ENCODE data around the gene OR13J1.

OR13J1 gene

GRCh38 chr9:35907711-35908503, 37.7 kb upstream of the OR13J1 start:
- H2AFZ ChIP-seq (ENCODE audit: low read depth, low read length, severe bottlenecking) = no peak overlapping the region
- H3K4me2 ChIP-seq (ENCODE audit: low read depth, low read length, poor library complexity, severe bottlenecking) = no peak overlapping the region
- no peaks in the 10 kb centered on the region for H3K79me2 ChIP-seq (ENCODE audit: insufficient read depth, low read length)
- no peak overlapping the region for H3K27ac ChIP-seq (ENCODE audit: low read depth, low read length)
- no peaks in the 10 kb centered on the region for H3K36me3 ChIP-seq (ENCODE audit: low read length)
- no peaks in the 10 kb centered on the region for H3K9me3 ChIP-seq (ENCODE audit: insufficient read depth, low read length)
- H4K20me1 ChIP-seq (ENCODE audit: low read depth, low read length) = no peaks in the 10 kb centered on the region
- H3K9ac ChIP-seq (ENCODE audit: low read length) = no peak overlapping the region
- no peaks in the 10 kb centered on the region for H3K27me3 ChIP-seq (ENCODE audit: low read length)
- TF ChIP-seq, protein P1, sequence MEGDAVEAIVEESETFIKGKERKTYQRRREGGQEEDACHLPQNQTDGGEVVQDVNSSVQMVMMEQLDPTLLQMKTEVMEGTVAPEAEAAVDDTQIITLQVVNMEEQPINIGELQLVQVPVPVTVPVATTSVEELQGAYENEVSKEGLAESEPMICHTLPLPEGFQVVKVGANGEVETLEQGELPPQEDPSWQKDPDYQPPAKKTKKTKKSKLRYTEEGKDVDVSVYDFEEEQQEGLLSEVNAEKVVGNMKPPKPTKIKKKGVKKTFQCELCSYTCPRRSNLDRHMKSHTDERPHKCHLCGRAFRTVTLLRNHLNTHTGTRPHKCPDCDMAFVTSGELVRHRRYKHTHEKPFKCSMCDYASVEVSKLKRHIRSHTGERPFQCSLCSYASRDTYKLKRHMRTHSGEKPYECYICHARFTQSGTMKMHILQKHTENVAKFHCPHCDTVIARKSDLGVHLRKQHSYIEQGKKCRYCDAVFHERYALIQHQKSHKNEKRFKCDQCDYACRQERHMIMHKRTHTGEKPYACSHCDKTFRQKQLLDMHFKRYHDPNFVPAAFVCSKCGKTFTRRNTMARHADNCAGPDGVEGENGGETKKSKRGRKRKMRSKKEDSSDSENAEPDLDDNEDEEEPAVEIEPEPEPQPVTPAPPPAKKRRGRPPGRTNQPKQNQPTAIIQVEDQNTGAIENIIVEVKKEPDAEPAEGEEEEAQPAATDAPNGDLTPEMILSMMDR (IDR thresholded peaks at IDR 0.05; ENCODE audit: insufficient read depth, low read length, poor library complexity, severe bottlenecking) = no peak
- no peak for TF ChIP-seq EZH2phosphoT487 (conservative IDR thresholded peaks at IDR 0.05; ENCODE audit: low read length)
- H3K4me3 ChIP-seq (ENCODE audit: insufficient read depth, low read length, poor library complexity, severe bottlenecking) = no peak overlapping the region
- no peaks in the 10 kb centered on the region for H3K9me2 ChIP-seq (replicated peaks; ENCODE audit: insufficient read depth, low read length)
- no peaks in the 10 kb centered on the region for H3F3A ChIP-seq (ENCODE audit: insufficient read depth)

GRCh38 chr9:35906923-35907699, 36.9 kb upstream of the OR13J1 start:
- no peak overlapping the region for H3K4me2 ChIP-seq (ENCODE audit: low read depth, low read length, poor library complexity, severe bottlenecking)
- TF ChIP-seq, protein P1 (IDR thresholded peaks at IDR 0.05; ENCODE audit: insufficient read depth, low read length, poor library complexity, severe bottlenecking) = no peak
- no peak for TF ChIP-seq EZH2phosphoT487 (conservative IDR thresholded peaks at IDR 0.05; ENCODE audit: low read length)
- H3K9me3 ChIP-seq (ENCODE audit: insufficient read depth, low read length) = no peaks in the 10 kb centered on the region
- H3K27ac ChIP-seq (ENCODE audit: low read depth, low read length) = no peak overlapping the region
- H2AFZ ChIP-seq (ENCODE audit: low read depth, low read length, severe bottlenecking) = no peak overlapping the region
- no peaks in the 10 kb centered on the region for H4K20me1 ChIP-seq (ENCODE audit: low read depth, low read length)
- H3F3A ChIP-seq (ENCODE audit: insufficient read depth) = no peaks in the 10 kb centered on the region
- H3K36me3 ChIP-seq (ENCODE audit: low read length) = no peaks in the 10 kb centered on the region
- H3K4me3 ChIP-seq (ENCODE audit: insufficient read depth, low read length, poor library complexity, severe bottlenecking) = no peak overlapping the region
- no peaks in the 10 kb centered on the region for H3K27me3 ChIP-seq (ENCODE audit: low read length)
- H3K9me2 ChIP-seq (replicated peaks; ENCODE audit: insufficient read depth, low read length) = no peaks in the 10 kb centered on the region
- H3K9ac ChIP-seq (ENCODE audit: low read length) = no peak overlapping the region
- H3K79me2 ChIP-seq (ENCODE audit: insufficient read depth, low read length) = no peaks in the 10 kb centered on the region

DNA sequence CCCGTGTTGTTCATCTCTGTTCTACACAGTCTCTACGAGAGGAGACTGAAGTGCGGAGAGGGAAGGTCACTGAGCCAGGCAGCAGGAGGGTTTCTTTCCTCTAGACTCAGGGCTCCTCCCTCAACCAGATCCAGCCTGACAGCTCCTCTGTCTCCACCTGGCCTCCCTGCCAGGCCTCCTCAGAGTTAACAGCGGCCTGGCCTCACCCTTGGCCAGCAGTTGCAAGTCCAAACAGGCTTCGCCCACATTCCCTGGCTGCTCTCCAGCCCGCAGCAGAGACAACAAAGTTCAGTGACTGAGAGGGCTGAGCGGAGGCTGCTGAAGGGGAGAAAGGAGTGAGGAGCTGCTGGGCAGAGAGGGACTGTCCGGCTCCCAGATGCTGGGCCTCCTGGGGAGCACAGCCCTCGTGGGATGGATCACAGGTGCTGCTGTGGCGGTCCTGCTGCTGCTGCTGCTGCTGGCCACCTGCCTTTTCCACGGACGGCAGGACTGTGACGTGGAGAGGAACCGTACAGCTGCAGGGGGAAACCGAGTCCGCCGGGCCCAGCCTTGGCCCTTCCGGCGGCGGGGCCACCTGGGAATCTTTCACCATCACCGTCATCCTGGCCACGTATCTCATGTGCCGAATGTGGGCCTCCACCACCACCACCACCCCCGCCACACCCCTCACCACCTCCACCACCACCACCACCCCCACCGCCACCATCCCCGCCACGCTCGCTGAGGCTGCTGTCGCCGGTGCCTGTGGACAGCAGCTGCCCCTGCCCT, 35.9 kb upstream of the OR13J1 start, which contains the start of gene HRCT1:
Gene HRCT1 (plus strand): TSS at position 291 of the 768 bp plus-strand sequence. CDS start 86 bp downstream, at position 377.
- no peak within 1 kb of the TSS for H3K4me2 ChIP-seq (ENCODE audit: low read depth, low read length, poor library complexity, severe bottlenecking)
- H3K9me3 ChIP-seq (ENCODE audit: insufficient read depth, low read length) = no peaks in the 10 kb centered on the region
- no peak within 1 kb of the TSS for H2AFZ ChIP-seq (ENCODE audit: low read depth, low read length, severe bottlenecking)
- H3K27ac ChIP-seq (ENCODE audit: low read depth, low read length) = no peak within 1 kb of the TSS
- H3K36me3 ChIP-seq (ENCODE audit: low read length) = no peaks in the 10 kb centered on the region
- no peaks in the 10 kb centered on the region for H3F3A ChIP-seq (ENCODE audit: insufficient read depth)
- TF ChIP-seq, protein P1 (IDR thresholded peaks at IDR 0.05; ENCODE audit: insufficient read depth, low read length, poor library complexity, severe bottlenecking) = no peak
- TF ChIP-seq EZH2phosphoT487 (conservative IDR thresholded peaks at IDR 0.05; ENCODE audit: low read length) = no peak
- H3K4me3 ChIP-seq (ENCODE audit: insufficient read depth, low read length, poor library complexity, severe bottlenecking) = no peak within 1 kb of the TSS
- H3K27me3 ChIP-seq (ENCODE audit: low read length) = no peaks in the 10 kb centered on the region
- no peaks in the 10 kb centered on the region for H3K79me2 ChIP-seq (ENCODE audit: insufficient read depth, low read length)
- no peak within 1 kb of the TSS for H3K9ac ChIP-seq (ENCODE audit: low read length)
- no peaks in the 10 kb centered on the region for H4K20me1 ChIP-seq (ENCODE audit: low read depth, low read length)
- no peaks in the 10 kb centered on the region for H3K9me2 ChIP-seq (replicated peaks; ENCODE audit: insufficient read depth, low read length)

All from SU-DHL-6 (cell line).